LNCaP clone FGC (cell line): ENCODE data around the gene NBR1.
"Not testable (repeated sequence)": the region's sequence is repeated elsewhere in the genome, so short reads cannot be mapped to it uniquely, and the experiment has no call there.

Experiments used
- DNase-seq: peaks from one replicate; pipeline ENCODE4 v3.0.0-alpha.2; 2011; ENCODE audit warnings: low read depth
- H3K4me3 ChIP-seq: 2 replicates; pipeline ENCODE4 v1.5.1; 2011; ENCODE audit warnings: mild to moderate bottlenecking, low read depth, low read length, control low read depth
- TF ChIP-seq, protein P1 (sequence below): IDR thresholded peaks from 2 replicates; pipeline ENCODE4 v1.5.1; 2012; ENCODE audit warnings: mild to moderate bottlenecking; ENCODE audit not compliant: control insufficient read depth, insufficient read depth; ENCODE audit errors: extremely low read depth

The NBR1 gene

DNA sequence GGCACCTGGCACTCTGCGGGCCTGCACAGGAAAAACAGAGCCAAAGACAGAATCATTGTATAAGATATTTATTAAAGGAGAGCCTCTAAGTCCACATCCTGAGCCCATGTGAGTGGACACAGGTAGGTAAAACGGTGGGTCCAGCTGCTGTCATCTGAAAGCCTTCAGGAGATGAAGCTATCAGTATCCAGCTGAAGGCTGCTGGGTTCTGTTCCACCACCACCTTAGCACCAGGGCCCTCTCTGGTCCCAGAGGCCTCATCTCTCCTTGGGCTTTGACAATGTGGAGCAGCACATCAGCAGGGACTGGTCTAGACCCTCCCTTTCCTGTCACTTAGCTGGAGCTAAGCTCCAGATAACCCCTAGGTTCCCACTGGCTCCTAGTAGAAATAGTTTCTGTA lies 48.0 kb downstream of the NBR1 start:
- DNase-seq, result no peak
- TF ChIP-seq, protein P1, sequence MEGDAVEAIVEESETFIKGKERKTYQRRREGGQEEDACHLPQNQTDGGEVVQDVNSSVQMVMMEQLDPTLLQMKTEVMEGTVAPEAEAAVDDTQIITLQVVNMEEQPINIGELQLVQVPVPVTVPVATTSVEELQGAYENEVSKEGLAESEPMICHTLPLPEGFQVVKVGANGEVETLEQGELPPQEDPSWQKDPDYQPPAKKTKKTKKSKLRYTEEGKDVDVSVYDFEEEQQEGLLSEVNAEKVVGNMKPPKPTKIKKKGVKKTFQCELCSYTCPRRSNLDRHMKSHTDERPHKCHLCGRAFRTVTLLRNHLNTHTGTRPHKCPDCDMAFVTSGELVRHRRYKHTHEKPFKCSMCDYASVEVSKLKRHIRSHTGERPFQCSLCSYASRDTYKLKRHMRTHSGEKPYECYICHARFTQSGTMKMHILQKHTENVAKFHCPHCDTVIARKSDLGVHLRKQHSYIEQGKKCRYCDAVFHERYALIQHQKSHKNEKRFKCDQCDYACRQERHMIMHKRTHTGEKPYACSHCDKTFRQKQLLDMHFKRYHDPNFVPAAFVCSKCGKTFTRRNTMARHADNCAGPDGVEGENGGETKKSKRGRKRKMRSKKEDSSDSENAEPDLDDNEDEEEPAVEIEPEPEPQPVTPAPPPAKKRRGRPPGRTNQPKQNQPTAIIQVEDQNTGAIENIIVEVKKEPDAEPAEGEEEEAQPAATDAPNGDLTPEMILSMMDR, result no peak
- H3K4me3 ChIP-seq, result no peak overlapping the region

DNA sequence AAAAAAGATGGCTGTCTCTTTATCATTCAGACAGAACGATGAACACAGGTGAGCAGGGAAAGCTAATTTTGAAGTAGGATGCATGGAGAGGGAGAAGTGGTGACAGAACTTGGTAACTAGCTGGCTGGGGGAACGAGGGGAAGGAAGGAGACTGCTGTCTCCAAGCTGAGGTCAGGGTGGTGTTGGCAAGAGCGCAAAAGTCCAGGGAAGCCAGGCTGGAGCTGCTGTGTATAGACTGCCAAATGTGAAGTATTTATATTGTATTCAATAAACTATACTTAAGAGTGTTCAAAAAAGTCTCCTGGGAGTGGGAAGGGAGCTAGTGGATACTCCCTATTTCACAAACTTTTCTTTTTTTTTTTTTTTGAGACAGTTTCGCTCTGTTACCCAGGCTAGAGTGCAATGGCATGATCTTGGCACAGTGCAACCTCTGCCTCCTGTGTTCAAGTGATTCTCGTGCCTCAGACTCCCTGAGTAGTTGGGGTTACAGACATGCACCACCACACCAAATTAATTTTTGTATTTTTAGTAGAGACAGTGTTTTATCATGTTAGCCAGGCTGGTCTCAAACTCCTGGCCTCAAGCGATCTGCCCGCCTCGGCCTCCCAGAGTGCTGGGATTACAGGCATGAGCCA lies 48.8 kb downstream of the NBR1 start:
- TF ChIP-seq, protein P1, result no peak
- no peak for DNase-seq

DNA sequence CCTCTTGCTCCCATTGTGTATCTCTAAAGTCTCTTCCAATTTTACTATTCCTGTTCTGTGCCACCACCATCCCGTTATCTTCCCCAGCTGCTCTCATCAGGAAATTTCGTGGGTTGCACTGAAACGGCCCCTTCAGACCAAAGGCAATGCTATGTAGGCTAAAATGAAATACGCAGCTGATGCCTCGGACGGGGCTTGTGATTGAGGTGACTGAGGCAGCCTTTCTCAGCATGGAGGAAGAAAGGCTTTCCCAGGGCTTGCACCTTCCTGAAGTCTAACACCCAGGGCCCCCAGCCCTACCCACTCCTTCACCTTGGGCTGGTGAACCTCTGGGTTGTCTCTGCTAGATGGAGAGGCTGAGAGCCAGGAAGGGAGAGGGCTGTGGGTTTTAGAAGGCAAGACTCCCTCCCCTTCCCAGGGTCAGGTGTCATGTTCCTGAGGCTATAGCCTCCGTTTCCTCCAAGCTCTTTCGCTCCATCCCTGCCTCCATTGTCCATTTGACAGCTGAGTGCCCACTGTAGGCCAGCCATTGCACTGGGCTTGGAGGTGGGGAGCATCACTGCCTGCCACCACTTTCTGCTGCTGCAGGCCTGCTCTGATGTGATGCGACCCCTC lies 49.6 kb downstream of the NBR1 start:
- no peak overlapping the region for H3K4me3 ChIP-seq
- TF ChIP-seq, protein P1, result no peak

More for the DNA sequence above, 48.8 kb downstream of the NBR1 start:
- H3K4me3 ChIP-seq, result no peak overlapping the region

DNA sequence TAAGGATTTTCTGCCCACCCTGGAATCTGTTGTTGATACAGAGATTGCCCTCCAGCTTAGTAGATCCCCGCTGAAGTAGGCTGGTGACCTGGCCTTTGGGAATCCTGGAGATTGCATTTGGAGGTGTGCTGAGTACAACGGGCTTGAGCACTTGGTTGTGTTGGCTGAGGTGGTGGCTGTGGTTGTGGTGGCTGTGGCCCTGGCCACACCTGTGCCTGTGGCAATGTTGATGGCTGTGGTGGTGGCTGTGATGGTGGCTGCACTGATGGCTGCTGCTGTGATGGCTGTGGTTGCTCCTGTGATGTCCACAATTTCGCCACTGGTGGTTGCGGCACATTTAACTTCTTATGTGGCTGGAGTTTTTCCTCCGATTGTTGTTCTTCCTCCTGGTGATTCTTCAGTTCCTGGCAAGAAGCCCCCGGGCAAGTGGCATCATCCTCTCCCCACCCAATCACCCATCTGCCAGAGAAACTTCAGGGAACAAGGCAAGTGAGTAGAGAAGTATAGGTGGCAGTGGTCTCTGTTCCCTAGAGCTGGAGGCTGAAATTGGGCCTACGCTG lies 53.2 kb downstream of the NBR1 start:
- TF ChIP-seq, protein P1, result no peak
- DNase-seq, result no peak
- no peak overlapping the region for H3K4me3 ChIP-seq

More for the DNA sequence above, 49.6 kb downstream of the NBR1 start:
- no peak for DNase-seq

DNA sequence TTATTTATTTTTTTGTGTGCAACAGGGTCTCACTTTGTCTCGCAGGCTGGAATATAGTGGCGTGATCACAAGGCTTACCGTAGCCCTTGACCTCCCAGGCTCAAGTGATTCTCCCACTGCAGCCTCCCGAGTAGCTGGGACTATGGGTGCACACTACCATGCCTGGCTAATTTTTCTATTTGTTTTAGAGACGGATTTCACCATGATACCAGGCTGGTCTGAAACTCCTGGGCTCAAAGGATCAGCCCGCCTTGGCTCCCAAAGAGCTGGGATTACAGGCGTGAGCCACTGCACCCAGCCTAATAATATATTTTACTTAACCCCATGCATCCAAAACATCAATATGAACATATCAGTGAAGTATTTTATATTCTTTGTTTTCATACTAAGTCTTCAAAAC lies 55.4 kb downstream of the NBR1 start:
- no peak for DNase-seq
- TF ChIP-seq, protein P1, result no peak

DNA sequence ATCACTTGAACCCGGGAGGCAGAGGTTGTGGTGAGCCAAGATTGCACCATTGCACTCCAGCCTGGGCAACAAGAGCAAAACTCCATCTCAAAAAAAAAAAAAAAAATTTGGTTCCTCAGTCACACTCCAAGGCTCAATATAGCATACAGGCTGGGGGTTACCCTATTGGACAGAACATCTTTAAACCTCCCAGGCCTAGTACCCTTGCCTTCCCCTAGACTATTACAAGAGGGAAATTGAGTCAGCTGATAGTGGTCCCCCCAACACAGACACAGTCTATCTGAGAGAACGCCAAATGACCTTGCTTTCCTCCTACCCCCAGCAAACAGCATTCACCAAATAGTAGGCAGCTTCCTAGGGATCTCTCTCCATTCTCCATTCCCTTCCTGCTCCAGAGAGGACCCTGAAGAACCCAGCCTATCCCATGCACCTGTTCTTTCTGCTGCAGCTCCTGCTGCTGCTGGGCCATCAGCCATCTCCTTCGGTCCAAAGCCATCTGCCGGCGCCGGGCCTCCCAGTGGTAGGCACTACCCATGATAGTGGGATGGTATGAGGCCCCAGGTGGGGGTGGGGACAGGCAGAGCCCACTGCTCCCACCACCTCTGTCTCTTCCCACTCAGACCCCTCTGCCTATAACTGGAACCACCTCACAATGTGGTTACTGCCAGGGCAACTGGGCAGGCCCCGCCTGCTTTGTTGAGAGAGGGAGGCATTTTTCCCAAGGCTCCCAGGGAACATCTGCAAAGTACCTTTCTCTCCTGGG lies 57.2 kb downstream of the NBR1 start, which contains the start of gene CCDC200:
Gene CCDC200 (minus strand): TSS at position 604 of the 763 bp plus-strand sequence. CDS start 69 bp downstream, at position 535.
- not testable (repeated sequence) for H3K4me3 ChIP-seq, DNase-seq

More for the DNA sequence above, 55.4 kb downstream of the NBR1 start:
- no peak overlapping the region for H3K4me3 ChIP-seq

DNA sequence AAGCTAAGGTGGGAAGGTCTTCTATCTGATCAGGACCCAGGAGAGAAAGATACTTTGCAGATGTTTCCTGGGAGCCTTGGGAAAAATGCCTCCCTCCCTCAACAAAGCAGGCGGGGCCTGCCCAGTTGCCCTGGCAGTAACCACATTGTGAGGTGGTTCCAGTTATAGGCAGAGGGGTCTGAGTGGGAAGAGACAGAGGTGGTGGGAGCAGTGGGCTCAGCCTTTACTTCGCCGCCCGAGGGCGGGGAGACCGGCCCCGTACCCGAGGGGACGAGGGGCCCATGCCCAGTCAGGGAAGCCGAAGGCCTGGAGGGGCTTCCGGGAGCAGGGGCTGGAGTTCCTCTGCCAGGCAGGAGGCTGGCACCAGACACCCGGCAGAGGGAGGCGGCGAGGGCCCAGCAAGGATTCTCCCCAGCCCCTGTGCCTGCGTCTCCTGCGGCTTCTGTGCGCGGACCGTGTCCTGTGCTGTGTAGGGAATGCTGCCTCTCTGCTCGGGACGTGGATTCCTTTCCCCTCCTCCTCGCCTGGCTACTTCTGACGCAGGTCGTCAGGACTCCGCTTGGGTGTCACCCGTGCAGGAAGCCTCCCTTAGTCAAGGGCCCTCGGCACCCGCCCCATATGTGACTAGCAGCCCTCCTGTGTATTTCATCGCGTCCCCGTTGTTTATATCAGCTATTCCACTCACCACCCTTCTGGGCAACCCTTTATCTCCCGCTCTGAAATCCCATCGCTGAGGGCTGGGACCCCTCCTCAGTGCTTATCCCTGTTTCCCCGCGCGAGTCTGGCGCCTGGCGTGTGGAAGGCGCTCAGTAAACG lies 60.4 kb downstream of the NBR1 start:
- H3K4me3 ChIP-seq, DNase-seq: not testable (repeated sequence)

DNA sequence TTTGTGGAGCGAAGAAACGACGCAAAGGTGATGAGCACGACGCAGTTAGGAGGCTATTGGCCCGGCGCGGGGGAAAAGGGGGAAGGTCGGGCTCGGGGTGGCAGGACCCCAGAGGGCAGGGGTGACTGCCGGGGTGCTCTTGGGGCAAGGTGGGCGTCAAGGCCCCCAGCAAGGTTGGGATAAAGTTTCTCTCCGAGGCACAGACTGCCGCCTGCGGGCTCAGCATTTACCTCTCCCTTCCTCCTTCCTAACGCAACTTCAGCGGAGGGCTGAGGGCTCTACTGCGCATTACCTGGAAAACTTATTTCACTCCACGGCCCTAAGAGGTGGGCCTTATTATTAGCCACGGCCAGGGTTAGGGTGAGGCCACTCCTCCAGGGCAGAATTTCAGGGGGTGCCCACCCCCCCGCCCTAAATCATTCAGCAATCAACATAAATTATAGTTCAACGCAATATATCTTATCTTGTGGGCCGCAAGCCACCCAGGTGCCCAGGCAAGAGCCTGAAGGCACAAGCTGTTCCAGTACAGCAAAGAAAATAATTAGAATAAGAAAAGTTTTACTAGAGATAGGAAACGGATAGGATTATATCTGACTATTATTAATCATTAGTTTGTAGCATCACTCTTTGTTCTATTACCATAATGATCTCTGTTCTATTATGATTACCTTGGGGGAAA lies 61.1 kb downstream of the NBR1 start:
- H3K4me3 ChIP-seq, DNase-seq: not testable (repeated sequence)

DNA sequence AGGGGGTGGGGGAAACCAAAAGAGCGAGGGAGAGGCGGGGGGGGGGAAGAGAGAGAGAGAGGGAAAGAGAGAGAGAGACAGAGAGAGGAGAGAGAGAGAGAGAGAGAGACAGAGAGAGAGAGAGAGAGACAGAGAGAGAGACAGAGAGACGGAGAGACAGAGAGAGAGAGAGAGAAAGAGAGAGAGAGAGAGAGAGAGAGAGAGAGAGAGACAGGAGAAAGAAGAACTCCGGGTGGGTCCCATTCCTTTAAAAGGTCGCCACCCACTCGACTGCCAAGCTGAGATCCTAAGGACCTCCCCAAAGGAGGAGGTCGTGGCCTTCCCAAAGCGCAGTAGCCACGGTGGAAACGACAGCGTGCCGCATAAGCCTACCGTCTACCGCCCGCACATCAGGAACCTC lies 62.2 kb downstream of the NBR1 start:
- DNase-seq, H3K4me3 ChIP-seq: not testable (repeated sequence)

DNA sequence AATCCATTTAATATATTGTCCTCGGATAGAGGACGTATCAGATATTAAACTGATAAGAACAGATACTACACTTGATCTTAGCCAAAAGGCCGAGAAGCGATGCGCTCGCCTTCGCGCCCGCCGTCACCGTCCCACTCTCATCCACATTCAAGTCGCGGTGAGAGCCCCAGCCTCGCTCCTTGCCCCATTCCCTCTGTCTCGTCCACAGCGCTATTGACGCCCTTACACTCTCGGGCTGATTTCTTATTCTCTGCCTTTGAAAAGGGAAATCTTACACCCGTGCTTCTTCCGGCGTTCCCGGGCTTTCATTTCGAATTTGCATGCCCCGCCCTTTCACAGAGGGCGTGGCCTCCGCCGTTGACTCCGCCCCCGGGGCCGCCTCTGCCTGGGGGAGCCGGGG lies 62.9 kb downstream of the NBR1 start, which contains the start of gene RNU2-1:
Gene RNU2-1 (minus strand): TSS at position 101 of the 400 bp plus-strand sequence.
- DNase-seq, H3K4me3 ChIP-seq: not testable (repeated sequence)

DNA sequence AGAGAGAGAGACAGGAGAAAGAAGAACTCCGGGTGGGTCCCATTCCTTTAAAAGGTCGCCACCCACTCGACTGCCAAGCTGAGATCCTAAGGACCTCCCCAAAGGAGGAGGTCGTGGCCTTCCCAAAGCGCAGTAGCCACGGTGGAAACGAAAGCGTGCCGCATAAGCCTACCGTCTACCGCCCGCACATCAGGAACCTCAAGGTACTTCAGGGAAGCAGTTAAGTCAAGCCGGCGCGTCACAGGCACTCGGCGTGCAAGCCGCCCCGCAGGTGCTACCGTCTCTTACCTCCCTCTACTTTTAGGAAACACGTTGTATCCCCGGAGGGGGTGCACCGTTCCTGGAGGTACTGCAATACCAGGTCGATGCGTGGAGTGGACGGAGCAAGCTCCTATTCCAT lies 68.6 kb downstream of the NBR1 start:
- not testable (repeated sequence) for H3K4me3 ChIP-seq, DNase-seq
